Upper lobe of left lung (tissue), 4 donors: ENCODE measurements around the gene HSPB7.

ENCODE experiments used
- EP300 ChIP-seq, 4 donors: sonication (generic); formaldehyde crosslinking; IDR thresholded peaks; one replicate each; pipeline ENCODE4 v1.5.1; 2017; ENCODE audit warnings: antibody characterized with exemption in 4 of 4, control low read depth in 2 of 4
- POLR2A ChIP-seq, 4 donors: fragments of 450-650 bp; IDR thresholded peaks; one replicate each; pipeline ENCODE4 v1.5.1; 2016 to 2017; ENCODE audit warnings: antibody characterized with exemption in 4 of 4, mild to moderate bottlenecking in 2 of 4
- TF ChIP-seq, protein P1 (sequence below), 6 experiments: fragments of 450-650 bp in 4 of 6; fragments of 200-600 bp in 2 of 6; sonication (generic) in 2 of 6; IDR thresholded peaks; one replicate each; pipeline ENCODE4 v1.5.1; 2016 to 2019; ENCODE audit warnings: antibody characterized with exemption in 6 of 6

DNA sequence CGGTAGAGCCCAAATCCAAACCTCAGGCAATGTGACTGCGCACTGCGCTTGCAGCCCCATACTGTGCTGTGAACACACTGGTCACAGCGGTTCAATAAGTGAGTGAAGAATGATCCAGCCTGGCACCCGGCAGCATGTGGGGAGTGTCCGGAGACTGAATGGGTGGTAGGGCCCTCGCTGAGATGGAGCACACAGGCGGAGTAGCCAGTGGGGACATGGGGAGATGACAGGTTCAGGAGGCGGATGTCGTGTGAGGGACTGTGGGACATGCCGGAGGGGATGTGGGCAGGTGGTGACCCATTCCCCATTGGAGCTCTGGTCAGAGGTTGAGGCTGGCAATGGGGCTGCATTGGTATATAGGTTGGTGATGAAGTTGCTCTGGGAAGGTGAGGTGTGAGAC lies 8.2 kb downstream of the HSPB7 start:
- TF ChIP-seq, protein P1, sequence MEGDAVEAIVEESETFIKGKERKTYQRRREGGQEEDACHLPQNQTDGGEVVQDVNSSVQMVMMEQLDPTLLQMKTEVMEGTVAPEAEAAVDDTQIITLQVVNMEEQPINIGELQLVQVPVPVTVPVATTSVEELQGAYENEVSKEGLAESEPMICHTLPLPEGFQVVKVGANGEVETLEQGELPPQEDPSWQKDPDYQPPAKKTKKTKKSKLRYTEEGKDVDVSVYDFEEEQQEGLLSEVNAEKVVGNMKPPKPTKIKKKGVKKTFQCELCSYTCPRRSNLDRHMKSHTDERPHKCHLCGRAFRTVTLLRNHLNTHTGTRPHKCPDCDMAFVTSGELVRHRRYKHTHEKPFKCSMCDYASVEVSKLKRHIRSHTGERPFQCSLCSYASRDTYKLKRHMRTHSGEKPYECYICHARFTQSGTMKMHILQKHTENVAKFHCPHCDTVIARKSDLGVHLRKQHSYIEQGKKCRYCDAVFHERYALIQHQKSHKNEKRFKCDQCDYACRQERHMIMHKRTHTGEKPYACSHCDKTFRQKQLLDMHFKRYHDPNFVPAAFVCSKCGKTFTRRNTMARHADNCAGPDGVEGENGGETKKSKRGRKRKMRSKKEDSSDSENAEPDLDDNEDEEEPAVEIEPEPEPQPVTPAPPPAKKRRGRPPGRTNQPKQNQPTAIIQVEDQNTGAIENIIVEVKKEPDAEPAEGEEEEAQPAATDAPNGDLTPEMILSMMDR (IDR thresholded peaks at IDR 0.05): no peak
- TF ChIP-seq POLR2A (IDR thresholded peaks at IDR 0.05) (no peak), EP300 (IDR thresholded peaks at IDR 0.05) (no peak)
